ENCODE results near the gene RTN4.

Gene RTN4

DNA sequence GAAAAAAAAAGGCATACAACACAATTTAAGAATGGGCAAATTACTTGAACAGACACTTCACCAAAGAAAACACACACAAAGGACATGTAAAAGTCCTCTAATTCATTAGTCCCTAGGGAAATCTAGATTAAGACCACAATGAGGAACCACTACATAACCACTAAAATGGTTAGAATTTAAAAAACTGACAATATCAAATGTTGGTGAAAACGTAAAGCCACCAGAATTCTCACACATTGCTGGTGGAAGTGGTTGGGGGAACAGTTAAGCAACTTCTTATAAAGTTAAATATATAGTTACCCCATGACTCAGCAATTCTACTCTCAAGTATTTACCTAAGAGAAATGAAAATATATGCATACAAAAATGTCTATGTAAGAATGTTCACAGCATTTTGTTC is 11.8 kb downstream of the RTN4 start:
- no peak for DNase-seq (ENCODE audit: low spot score)

DNA sequence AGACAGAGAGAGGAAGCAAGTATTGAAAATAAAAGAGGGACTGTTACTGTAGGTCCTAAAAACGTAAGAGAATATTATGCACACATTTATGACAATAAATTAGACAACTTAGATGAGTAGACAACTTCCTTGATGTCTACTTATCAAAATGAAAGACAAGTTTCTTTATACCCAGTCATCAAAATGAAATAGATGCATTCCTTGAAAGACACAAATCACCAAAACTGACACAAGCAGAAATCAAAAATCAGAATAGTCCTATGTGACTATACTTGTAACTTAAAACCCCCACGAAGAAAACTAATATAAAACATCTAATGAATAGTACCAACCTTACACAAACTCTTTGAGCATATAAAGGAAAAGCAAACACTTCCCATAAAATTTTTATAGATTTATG is 14.5 kb downstream of the RTN4 start:
- no peak for DNase-seq (ENCODE audit: low spot score)

DNA sequence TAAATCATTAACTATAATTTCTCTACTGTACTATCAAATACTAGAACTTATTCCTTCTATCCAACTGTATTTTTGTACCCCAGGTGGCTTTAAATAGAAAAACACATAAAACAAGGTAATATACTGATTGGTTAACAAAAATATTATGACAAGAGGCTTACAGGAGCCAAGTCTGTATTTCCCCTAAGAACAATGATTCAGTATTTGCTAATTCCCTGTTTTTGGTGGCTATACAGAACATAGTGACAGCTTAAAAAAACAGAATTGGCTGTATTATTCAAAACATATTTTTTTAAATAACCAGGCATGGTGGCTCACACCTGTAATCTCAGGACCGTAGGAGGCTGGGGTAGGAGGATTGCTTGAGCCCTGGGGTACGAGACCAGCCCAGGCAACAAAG is 16.3 kb downstream of the RTN4 start:
- DNase-seq (ENCODE audit: low spot score), result no peak

DNA sequence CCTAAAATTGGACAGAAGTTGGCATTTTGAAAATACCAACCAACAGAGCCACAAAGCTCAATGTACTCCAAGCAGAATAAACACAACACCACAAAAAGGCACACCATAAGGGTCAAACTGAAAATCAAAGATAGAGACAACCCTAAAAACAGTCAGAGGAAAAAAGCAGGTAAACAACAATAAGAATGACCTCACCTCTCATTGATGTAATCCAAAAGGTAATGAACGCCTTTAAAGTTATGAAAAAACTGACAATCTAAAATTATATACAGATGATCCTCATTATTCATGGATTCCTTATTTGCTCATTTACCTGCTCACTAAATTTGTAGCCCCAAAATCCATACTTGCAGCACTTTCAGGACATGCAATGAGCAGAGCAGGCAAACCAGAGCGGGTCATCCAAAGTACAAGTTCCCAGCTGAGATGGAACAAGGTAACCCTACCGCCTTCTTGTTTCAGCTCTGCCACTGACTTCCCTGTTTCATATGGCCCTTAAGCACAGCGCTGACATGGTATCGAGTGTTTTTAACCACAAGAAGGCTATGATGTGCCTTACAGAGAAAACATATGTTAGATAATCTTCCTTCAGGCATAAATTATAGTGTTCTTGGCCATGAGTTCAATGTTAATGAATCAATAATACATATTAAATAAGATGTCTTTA is 17.0 kb downstream of the RTN4 start:
- no peak for DNase-seq (ENCODE audit: low spot score)

DNA sequence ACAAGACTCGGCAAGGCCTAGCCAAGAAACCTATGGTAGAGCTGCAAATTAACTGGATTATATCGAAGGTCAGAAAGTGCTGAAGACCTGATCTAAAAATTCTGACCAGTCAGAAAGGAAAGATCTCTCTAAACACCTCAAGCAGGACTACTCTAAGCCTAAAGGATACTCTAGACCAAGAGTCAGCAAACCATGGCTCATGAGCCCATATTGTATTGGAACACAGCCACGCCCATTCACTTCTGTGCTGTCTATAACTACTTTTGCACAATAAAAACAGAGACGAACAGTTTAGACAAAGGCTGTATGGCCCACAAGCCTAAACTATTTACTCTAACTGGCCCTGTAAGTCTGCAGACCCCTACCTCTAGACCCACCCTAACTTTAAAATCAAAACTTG is 18.7 kb downstream of the RTN4 start:
- no peak for DNase-seq (ENCODE audit: low spot score)

DNA sequence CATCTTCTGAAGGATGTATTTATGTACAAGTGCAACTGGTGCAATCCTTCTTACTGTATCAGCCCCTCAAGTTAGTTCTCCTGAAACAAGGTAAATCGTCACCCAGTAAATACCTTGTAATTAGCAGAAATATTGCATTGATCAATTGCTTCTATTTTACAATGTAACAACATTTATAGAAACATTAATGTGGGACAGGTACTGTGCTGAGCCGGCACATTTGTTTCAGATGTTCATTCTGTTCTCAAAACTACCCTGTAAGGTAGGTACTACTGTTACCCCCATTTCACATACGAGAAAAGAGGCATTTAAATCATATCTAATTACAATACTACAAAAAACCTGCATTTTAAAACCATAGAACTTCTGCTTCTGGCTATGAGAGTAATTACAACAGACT is 19.5 kb downstream of the RTN4 start:
- no peak for DNase-seq (ENCODE audit: low spot score)

DNA sequence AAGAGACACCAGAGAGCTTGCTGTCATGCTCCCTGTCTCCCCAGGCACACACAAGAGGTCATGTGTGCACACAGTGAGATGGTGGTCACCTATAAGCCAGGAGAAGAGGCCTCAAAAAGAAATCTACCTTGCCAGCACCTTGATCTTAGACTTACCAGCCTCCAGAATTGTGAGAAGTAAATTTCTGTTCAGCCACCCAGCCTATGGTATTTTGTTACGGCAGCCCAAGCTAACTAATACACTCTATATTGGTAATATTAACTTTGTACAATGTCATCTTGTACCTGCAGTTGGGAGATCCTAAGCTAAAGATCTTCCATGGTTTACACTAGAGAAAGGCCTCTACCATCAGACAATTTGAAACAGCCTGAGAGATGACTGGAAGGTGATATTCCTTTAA is 21.2 kb downstream of the RTN4 start:
- DNase-seq (ENCODE audit: low spot score), result no peak

DNA sequence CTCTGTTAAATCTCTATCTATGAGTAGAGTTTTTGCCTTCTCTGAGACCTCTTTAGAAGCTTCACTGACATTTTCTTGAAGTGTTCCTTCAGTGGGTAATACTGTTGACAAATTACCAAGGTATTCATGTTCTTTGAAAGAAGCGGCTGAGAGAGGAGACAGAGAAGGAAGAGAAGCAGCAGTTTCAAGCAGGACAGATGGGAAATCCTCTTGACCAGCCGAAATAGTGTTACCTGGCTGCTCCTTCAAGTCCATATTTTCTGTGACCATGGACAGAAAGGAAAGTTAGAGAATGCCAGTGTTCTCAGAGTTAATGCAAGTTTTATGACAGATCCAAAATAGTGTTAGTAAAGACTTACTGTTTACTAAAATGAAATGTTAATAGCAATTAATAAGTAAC is 23.0 kb downstream of the RTN4 start:
- no peak for DNase-seq (ENCODE audit: low spot score)

DNA sequence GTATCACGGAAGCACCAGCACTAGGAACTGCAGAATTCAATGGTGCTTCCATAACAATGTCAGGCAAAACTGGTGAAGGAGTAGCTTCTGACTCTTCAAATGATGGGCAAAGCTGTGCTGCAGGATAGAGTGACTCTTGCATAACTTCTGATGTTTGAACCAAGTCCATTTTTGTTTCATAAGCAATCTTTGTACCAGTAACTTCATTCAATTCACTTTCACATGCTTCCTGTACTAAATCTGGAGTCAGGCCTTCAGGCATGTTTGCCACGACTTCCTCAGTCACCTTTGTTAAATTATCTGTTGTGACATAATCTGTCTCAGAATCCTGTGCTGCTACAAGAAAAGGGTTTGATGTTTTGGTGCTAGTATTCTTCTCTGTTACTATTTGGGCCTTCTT is 24.0 kb downstream of the RTN4 start:
- DNase-seq (ENCODE audit: low spot score), result peak; percentile 12

DNA sequence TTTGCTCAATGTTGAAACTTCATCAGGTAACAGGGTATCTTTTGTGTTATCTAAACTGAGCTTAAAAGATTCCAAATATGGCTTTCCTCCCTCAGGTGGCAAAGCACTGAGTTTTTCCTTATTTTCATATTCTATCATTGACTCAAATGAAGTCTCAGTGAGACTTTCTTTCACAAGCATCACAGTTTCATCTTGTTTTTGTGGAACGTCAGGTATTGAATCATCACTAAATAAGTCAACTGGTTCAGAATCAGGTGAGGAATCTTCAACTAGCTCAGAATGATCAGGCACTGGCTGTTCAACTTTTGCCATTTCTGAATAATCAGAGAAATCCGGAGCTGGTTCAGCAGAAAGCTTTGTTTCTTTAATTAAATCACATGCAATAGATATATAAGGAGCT is 24.6 kb downstream of the RTN4 start:
- no peak for DNase-seq (ENCODE audit: low spot score)

DNA sequence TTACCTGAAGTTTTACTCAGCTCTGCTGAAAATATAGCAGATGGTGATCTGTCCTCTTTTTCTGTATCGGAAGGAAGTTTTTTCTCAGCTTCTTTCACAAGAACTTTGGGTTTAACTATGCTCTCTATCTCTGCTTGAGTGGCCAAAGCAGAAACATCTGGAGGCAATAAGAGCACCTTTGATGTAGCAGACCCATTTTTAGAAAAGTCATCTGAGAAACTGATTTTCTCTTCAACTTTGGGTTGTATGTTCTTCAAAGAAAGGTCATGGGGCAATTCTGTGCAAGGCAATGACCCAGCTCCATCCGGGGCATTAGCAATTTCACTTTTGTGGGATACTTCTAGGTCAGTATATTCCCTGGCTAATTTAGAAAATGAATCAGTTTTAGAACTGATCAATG is 25.2 kb downstream of the RTN4 start:
- DNase-seq (ENCODE audit: low spot score), result no peak

DNA sequence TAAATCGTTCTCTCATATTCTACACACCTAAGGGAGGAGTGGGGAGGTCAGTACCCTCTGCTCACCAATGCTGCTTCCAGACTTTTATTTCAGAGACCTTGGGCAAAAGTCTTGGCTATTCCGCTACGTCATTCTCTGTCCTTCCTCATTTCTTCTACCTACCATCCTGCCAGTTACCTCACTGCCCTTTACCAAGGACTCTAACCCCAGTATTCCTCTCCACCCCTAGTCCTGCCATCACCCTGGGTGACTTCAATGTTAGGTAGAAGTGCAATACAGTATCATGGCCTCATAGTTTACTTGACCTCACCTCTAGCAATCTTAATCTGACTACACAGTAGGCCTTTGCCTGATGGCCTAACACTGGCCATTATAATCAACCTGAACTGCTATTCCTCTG is 27.8 kb downstream of the RTN4 start:
- no peak for DNase-seq (ENCODE audit: low spot score)

DNA sequence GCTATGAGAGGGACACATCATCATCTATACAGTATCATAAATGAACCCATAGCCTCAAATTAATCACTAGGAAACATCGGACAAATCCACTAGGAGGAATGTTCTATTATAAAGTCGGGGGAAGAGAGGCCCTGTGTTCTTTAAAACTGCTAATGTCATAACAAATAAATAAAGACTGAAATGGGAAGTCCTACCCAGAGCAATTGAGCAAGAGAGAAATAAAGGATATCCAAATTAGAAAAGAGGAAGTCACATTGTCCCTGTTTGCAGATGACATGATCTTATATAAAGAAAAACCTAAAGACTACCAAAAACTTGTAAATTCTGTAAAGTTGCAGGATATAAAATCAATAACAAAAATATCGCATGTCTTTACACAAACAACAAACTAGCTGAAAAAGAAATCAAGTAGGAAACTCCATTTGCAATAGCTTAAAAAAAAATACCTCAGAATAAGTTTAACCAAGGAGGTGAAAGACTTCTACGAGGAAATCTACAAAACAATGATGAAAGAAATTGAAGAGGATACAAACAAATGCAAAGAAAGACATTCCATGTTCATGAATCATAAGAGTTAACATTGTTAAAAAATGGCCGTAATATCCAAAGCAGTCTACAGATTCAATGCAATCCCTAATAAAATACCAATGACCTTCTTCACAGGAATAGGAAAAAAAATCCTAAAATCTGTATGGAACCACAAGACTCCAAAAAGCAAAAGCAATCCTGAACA is 30.6 kb downstream of the RTN4 start:
- no peak for DNase-seq (ENCODE audit: low spot score)

DNA sequence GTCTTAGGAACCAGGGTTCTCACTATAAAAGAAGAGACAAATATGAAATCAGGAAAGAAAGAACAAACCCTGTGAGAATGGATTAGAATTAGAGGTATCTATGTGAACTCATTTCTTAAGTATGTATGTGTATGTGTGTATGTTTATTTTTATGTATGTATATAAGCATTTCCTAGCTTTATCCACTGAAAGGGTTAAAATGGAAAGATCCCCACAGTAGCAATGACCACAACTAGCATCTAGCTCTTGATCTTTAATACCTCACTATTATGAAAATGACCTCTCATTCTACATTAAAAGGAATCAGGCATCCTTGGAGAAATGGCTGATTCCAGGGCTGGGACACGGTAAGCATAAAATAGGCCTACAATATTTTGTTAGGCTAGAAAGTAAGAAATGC is 31.6 kb downstream of the RTN4 start:
- DNase-seq (ENCODE audit: low spot score), result no peak

DNA sequence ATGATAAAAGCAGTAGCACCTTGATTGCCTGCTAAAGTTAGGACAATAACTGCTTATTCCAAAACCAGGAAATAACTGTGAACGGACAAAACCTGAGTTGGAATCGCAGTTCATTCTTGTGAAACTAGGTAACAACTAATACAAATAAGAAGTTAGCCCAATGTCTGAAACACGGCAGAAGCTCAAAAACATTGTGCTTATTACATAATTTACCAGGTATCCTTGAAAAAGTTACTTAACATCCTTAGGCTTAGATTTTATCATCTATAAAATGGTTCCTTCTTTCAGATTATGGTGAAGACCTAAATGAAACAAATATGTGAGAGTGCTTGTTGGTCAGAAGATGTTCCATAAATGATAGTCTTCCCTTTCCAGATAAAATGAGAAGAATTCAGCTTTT is 32.4 kb downstream of the RTN4 start:
- no peak for DNase-seq (ENCODE audit: low spot score)

DNA sequence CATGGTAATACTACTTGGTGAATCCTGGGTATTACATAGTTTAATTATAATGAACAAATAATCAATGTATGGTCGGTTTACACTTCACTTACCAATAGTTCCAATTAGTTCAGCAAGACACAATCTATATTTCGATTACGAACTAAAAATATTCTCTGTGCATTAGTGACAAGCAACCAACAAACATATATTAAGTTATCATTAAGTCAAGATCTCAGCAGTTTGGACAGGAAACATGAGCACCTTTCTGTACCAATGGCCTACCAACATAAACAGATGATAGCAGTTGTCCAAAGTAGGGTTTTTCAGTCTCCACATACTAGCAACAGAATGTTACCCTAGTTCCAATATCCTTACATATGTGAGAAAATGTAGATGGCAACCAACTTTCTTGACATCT is 32.8 kb downstream of the RTN4 start:
- no peak for DNase-seq (ENCODE audit: low spot score)

DNA sequence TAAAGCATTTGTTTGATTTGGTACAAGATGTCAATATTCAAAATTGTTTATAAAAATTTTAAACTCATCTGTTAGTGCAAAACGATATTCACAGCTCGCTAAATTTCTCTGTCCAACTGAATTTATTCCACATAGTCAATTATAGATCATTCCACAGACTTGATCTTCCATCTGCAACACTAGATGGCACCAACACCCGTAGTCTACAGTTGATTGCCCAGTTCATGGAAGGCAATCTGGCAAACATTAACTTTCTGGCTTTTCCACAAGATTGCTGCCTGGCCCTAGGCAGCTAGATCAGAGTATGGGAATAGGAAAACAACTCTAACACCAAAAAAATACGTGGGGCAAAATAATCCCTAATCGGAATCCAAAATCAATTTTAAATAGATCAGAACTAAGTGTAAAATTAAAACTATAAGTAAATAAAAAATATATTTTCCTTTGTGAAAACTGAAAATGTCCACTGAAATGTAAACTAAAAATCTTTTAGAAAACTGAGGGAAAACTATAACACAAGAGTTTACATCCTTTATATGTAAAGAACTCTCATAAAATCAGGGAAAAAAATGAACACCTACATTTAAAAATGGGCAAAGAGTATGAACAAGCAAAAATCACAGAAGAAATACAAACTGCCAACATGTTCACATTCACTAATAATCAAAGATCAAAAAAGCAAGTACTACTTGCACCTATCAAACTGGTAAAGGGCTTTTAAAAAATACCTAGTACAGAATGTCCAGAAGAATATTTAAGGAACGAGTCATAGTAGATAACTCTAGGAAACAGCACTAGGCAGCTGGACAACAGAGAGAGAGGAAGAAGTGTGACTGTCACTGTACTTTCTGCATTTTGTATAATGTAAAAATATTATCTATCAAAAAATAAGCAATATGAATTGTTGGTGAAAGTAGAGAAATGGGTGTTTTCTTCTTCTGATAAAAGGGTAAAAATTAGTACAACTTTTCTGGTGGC is 35.0 kb downstream of the RTN4 start:
- peak; percentile 77 for DNase-seq (ENCODE audit: low spot score)

DNA sequence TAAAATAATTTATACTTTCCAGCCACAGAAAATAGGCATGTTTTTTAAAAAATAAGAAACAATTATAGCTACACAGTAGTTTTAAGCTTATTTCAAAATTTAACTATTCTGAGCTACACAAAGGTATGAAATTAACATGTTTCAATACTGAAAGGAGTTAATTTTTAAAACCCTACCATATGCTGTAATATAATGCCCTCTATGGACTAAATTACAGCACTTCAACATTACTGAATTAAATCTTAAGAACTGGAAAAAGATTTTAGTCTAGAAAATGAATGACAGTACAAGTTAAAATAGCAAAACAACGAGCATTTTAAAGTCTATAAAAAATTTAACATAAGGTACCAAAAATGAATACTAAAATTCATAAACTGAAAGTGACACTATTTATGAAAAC is 36.3 kb downstream of the RTN4 start:
- DNase-seq (ENCODE audit: low spot score), result no peak

DNA sequence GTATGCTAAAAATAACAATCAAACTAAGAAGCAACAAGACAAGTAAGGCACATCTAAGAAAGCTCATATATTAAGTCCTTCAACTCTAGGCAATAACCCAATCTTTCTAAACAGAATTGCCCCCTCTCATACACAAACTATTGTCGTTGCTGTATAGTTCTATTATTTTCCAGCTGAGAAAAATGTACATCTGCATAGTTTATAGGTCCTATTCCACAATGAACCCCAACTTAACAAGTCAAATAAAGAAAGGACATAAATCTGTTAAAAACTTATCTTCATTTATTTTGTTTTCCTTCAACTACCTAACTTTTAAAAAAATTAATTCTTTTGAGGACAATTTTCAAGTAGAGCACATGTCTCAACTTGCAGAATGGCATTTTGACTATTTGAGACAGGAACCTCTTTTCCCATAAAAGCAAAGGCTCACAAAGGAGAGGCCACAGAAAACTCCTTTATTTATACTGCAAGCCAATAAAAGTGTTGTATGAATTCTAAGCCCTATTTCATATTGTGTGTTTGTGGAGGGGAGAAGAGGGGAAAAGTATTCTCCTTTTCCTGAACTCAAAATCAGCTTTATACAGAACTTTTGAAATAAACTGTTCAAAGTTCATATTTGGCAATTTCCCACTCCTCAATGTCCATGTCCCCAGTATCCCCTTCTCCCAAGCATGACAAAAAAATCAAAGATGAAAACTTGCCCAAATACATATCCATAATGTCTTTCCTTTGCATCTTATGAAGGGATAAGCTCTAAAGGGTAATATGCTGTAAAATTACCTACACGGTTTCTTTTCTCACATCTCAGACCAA is 37.4 kb downstream of the RTN4 start:
- DNase-seq (ENCODE audit: low spot score), result no peak

DNA sequence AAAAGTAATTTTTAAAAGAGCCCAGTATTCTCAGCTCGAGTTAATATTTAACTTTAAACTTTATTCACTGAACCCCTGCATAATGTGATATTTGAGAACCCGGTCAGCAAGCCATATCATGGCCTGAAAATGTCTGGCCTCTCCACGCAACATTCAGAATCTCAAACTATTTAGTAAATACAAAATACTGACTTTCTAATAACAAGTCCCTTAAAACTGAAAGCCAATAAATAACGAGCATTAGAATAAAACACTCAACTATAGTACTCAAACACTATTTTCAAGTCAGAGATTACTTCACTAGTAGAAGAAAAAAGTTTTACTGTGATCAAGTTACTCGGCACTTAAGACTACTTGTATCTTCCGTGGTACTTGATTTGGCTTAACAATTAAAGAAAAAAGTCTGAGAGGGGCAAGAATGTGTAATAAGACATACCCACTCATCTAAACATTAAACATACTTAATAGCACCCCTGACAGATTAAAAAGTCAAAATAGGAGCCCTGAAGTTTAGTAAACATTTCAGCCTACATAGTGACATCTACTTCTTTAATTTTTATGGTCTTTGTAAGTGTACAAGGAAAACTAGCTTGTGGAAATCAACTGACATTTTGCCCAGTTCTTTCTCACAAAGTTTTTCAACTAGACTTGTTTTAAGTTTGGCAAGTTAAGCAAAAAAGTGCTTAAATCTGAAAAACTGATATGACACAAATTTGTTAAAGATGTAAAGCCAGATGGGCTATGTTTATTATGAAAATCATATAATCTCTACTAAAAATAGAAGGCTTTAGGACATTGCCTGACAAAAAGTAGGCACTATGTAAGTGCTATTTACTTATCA is 38.2 kb downstream of the RTN4 start:
- no peak for DNase-seq (ENCODE audit: low spot score)

DNA sequence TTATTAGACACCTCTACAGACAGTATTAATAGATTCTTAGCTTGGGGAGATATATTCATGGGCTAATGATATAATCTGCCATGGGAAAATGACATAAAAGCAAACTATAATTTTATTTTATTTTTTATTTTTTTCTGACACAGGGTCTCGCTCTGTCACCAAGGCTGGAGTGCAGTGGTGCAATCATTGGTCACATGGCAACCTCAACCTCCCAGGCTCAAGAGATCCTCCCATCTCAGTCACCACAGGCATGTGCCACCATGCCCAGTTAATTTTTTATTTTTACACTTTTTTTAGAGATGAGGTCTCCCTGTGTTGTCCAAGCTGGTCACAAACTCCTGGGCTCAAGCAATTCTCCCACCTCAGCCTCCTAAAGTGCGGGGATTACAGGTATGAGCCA is 39.3 kb downstream of the RTN4 start:
- DNase-seq (ENCODE audit: low spot score), result no peak
